ENCODE data around the gene LYPD3.

DNA sequence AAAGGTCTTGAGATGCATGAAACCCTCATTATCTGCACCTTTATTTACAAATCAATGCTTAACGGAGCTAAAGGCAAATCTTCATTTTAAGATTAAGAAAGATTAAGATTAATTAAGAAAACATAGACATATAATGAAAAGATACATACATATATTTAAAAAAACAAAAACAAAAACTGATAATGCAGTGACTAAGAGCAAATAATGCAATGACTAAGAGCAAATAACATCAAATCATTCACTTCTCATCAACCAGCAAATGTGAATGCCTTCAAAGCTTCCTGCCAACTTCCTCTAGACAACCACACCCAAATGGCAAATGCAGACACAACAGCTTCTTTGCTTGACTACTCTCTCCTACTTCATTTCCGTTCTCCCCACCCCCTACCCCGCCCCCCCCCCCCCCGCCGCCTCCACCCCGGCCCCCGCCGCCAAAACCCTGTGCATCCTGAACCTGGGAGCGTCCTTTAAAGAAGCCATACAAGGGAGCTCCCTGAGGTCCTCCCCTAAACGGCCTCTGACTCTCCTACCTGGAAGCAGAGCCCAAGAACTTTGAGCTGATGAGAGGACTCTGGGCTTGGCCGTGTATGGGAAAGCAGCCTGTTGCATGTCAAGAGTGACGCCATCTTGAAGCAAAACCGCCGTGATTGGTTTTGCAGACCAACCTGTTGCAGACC, 26.2 kb downstream of the LYPD3 start:
- TF ChIP-seq, protein P1, sequence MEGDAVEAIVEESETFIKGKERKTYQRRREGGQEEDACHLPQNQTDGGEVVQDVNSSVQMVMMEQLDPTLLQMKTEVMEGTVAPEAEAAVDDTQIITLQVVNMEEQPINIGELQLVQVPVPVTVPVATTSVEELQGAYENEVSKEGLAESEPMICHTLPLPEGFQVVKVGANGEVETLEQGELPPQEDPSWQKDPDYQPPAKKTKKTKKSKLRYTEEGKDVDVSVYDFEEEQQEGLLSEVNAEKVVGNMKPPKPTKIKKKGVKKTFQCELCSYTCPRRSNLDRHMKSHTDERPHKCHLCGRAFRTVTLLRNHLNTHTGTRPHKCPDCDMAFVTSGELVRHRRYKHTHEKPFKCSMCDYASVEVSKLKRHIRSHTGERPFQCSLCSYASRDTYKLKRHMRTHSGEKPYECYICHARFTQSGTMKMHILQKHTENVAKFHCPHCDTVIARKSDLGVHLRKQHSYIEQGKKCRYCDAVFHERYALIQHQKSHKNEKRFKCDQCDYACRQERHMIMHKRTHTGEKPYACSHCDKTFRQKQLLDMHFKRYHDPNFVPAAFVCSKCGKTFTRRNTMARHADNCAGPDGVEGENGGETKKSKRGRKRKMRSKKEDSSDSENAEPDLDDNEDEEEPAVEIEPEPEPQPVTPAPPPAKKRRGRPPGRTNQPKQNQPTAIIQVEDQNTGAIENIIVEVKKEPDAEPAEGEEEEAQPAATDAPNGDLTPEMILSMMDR (IDR thresholded peaks at IDR 0.05): no peak
- TF ChIP-seq POLR2A (IDR thresholded peaks at IDR 0.05): no peak
